HFFc6 (cell line): ENCODE measurements around the gene BMP3. TPM values are rescaled to one million over a fixed set of nuclear protein-coding genes. Genes with fewer than 3 reads are reported as not detected.
A peak's percentile ranks its signal among the peaks of the same experiment; 100 is the strongest.

Experiments
- DNase-seq: peaks from one replicate; pipeline ENCODE4 v3.0.0-alpha.2; 2018
- H3K27ac Mint-ChIP-seq: 2 replicates; pipeline ENCODE4 v1.8.0; 2020; ENCODE audit warnings: mild to moderate bottlenecking, mixed read lengths
- H3K27me3 Mint-ChIP-seq: 2 replicates; pipeline ENCODE4 v1.8.0; 2021; ENCODE audit warnings: mild to moderate bottlenecking, moderate library complexity, mixed read lengths; ENCODE audit not compliant: insufficient read depth
- H3K36me3 Mint-ChIP-seq: 2 replicates; pipeline ENCODE4 v1.8.0; 2021; ENCODE audit warnings: low read depth, mixed read lengths
- H3K4me1 Mint-ChIP-seq: 2 replicates; pipeline ENCODE4 v1.8.0; 2020; ENCODE audit warnings: low read depth, mixed read lengths
- H3K4me3 Mint-ChIP-seq: 2 replicates; pipeline ENCODE4 v1.8.0; 2020; ENCODE audit warnings: mild to moderate bottlenecking, moderate library complexity, mixed read lengths
- H3K9me3 Mint-ChIP-seq: 2 replicates; pipeline ENCODE4 v1.8.0; 2020; ENCODE audit warnings: mild to moderate bottlenecking, mixed read lengths
- CTCF ChIP-seq: fragments of 200-600 bp; sonication (generic); IDR thresholded peaks from 2 replicates; pipeline ENCODE4 v1.5.0; 2021; ENCODE audit warnings: antibody characterized with exemption, mild to moderate bottlenecking
- total RNA-seq, 6 experiments: library from RNA; stranded (reverse); fragmentation: NEBNext Ultra II Directional; extraction: Animal tissue kit (Norgen Biotek cat#: 25700); gene quantifications; 2 replicates in 1 of 6; 3 replicates in 5 of 6; pipeline ENCODE4 v1.2.3, GENCODE V29; 2021

BMP3 gene
- total RNA-seq, 6 experiments from 2014 or later = 0.17 to 0.27 (median 0.20) TPM

- Mint-ChIP-seq H3K4me3 (no peak overlapping the region), H3K27me3 (peaks cover 1% of the 10 kb centered on the region; the same call in 1 of the 2 replicates)
- no peak for DNase-seq
These were observed 9.0 kb downstream of the BMP3 start for GRCh38 chr4:81039351-81039972.

GRCh38 chr4:81040012-81040659 lies 9.6 kb downstream of the BMP3 start:
- Mint-ChIP-seq H3K27ac (no peak overlapping the region), H3K36me3 (no peaks in the 10 kb centered on the region), H3K27me3 (peaks cover 7% of the 10 kb centered on the region), H3K4me3 (peak overlapping the region; percentile 44; the same call in 1 of the 2 replicates), H3K4me1 (peaks cover 12% of the 10 kb centered on the region), H3K9me3 (no peaks in the 10 kb centered on the region)
- peak; percentile 92 for TF ChIP-seq CTCF
- peak; percentile 61 for DNase-seq

More at GRCh38 chr4:81039351-81039972, 9.0 kb downstream of the BMP3 start:
- Mint-ChIP-seq H3K27ac (no peak overlapping the region), H3K36me3 (no peaks in the 10 kb centered on the region), H3K9me3 (no peaks in the 10 kb centered on the region), H3K4me1 (peaks cover 12% of the 10 kb centered on the region)
- TF ChIP-seq CTCF = no peak

GRCh38 chr4:81042578-81043365 lies 12.3 kb downstream of the BMP3 start:
- Mint-ChIP-seq H3K4me1 (peaks cover 12% of the 10 kb centered on the region), H3K27ac (no peak overlapping the region), H3K36me3 (no peaks in the 10 kb centered on the region), H3K9me3 (no peaks in the 10 kb centered on the region), H3K4me3 (no peak overlapping the region), H3K27me3 (peaks cover 6% of the 10 kb centered on the region)
- TF ChIP-seq CTCF = no peak
- no peak for DNase-seq

- no peaks in the 10 kb centered on the region for H3K4me1 Mint-ChIP-seq
- no peak overlapping the region for H3K27ac Mint-ChIP-seq
- H3K27me3 Mint-ChIP-seq = peaks cover 6% of the 10 kb centered on the region
- DNase-seq = no peak
- no peaks in the 10 kb centered on the region for H3K36me3 Mint-ChIP-seq
- TF ChIP-seq CTCF = no peak
- no peak overlapping the region for H3K4me3 Mint-ChIP-seq
- H3K9me3 Mint-ChIP-seq = no peaks in the 10 kb centered on the region
These were observed 18.8 kb downstream of the BMP3 start for GRCh38 chr4:81049330-81049729.

GRCh38 chr4:81049907-81050306 lies 19.4 kb downstream of the BMP3 start:
- no peak for DNase-seq
- TF ChIP-seq CTCF = no peak
- Mint-ChIP-seq H3K4me1 (no peaks in the 10 kb centered on the region), H3K36me3 (no peaks in the 10 kb centered on the region), H3K27me3 (peaks cover 2% of the 10 kb centered on the region; the same call in 1 of the 2 replicates), H3K27ac (no peak overlapping the region), H3K9me3 (no peaks in the 10 kb centered on the region), H3K4me3 (no peak overlapping the region)
